ENCODE measurements around the gene RGS14. TPM values are rescaled to one million over a fixed set of nuclear protein-coding genes. Genes with fewer than 3 reads are reported as not detected.

Gene RGS14
- total RNA-seq, 1 donor from 2014 or later = 14.1 TPM

GRCh38 chr5:177330991-177331842 is 26.5 kb upstream of the RGS14 start:
- TF ChIP-seq CTCF (IDR thresholded peaks at IDR 0.05; ENCODE audit: unreplicated experiment) = no peak
- H3K4me1 Mint-ChIP-seq = no peaks in the 10 kb centered on the region
- no peak overlapping the region for H3K27ac Mint-ChIP-seq
- no peak overlapping the region for H3K4me3 Mint-ChIP-seq
- no peaks in the 10 kb centered on the region for H3K27me3 Mint-ChIP-seq (ENCODE audit: low read depth)
- no peak for DNase-seq (ENCODE audit: low spot score in 2 of 2, unreplicated experiment in 2 of 2)
- H3K9me3 Mint-ChIP-seq = no peaks in the 10 kb centered on the region
- H3K36me3 Mint-ChIP-seq = peaks cover 25% of the 10 kb centered on the region

- no peaks in the 10 kb centered on the region for H3K27me3 Mint-ChIP-seq (ENCODE audit: low read depth)
- TF ChIP-seq CTCF (IDR thresholded peaks at IDR 0.05; ENCODE audit: unreplicated experiment) = no peak
- no peak for DNase-seq (ENCODE audit: low spot score in 2 of 2, unreplicated experiment in 2 of 2)
- H3K4me3 Mint-ChIP-seq = no peak overlapping the region
- H3K36me3 Mint-ChIP-seq = peaks cover 29% of the 10 kb centered on the region
- H3K27ac Mint-ChIP-seq = no peak overlapping the region
- H3K4me1 Mint-ChIP-seq = no peaks in the 10 kb centered on the region
- H3K9me3 Mint-ChIP-seq = no peaks in the 10 kb centered on the region
Observed at GRCh38 chr5:177332031-177332895, 25.5 kb upstream of the RGS14 start.

- H3K4me3 Mint-ChIP-seq = no peak overlapping the region
- no peaks in the 10 kb centered on the region for H3K4me1 Mint-ChIP-seq
- DNase-seq (ENCODE audit: low spot score in 2 of 2, unreplicated experiment in 2 of 2) = no peak
- H3K36me3 Mint-ChIP-seq = peaks cover 29% of the 10 kb centered on the region
- H3K27ac Mint-ChIP-seq = no peak overlapping the region
- H3K27me3 Mint-ChIP-seq (ENCODE audit: low read depth) = no peaks in the 10 kb centered on the region
- no peak for TF ChIP-seq CTCF (IDR thresholded peaks at IDR 0.05; ENCODE audit: unreplicated experiment)
- H3K9me3 Mint-ChIP-seq = no peaks in the 10 kb centered on the region
Observed at GRCh38 chr5:177332896-177333260, 24.8 kb upstream of the RGS14 start.

- H3K27ac Mint-ChIP-seq = no peak overlapping the region
- peaks cover 29% of the 10 kb centered on the region for H3K36me3 Mint-ChIP-seq
Observed at GRCh38 chr5:177333420-177334154, 24.1 kb upstream of the RGS14 start.

More at GRCh38 chr5:177333420-177334154, 24.1 kb upstream of the RGS14 start:
- DNase-seq (ENCODE audit: low spot score in 2 of 2, unreplicated experiment in 2 of 2) = no peak
- no peak overlapping the region for H3K4me3 Mint-ChIP-seq
- H3K4me1 Mint-ChIP-seq = no peaks in the 10 kb centered on the region
- H3K27me3 Mint-ChIP-seq (ENCODE audit: low read depth) = no peaks in the 10 kb centered on the region
- TF ChIP-seq CTCF (IDR thresholded peaks at IDR 0.05; ENCODE audit: unreplicated experiment) = no peak
- H3K9me3 Mint-ChIP-seq = no peaks in the 10 kb centered on the region
